Chondrocyte (in vitro differentiated cells): ENCODE data around the gene TMEM178B. TPM values are rescaled to one million over a fixed set of nuclear protein-coding genes. Genes with fewer than 3 reads are reported as not detected.
"Not testable (repeated sequence)": the region's sequence is repeated elsewhere in the genome, so short reads cannot be mapped to it uniquely, and the experiment has no call there.

Experiments used
- DNase-seq: peaks from one replicate; pipeline ENCODE4 v3.0.0; 2021; ENCODE audit warnings: mixed read lengths, low spot score
- H3K27ac Mint-ChIP-seq: one replicate; pipeline ENCODE4 v1.8.0; 2021; ENCODE audit warnings: mild to moderate bottlenecking, moderate library complexity, mixed read lengths; ENCODE audit not compliant: unreplicated experiment
- H3K27me3 Mint-ChIP-seq: 2 replicates; pipeline ENCODE4 v1.8.0; 2021; ENCODE audit warnings: low read depth, mixed read lengths
- H3K36me3 Mint-ChIP-seq: 2 replicates; pipeline ENCODE4 v1.8.0; 2021; ENCODE audit warnings: low read depth, mixed read lengths
- H3K4me1 Mint-ChIP-seq: 2 replicates; pipeline ENCODE4 v1.8.0; 2021; ENCODE audit warnings: low read depth, mild to moderate bottlenecking, mixed read lengths
- H3K4me3 Mint-ChIP-seq: one replicate; pipeline ENCODE4 v1.8.0; 2021; ENCODE audit warnings: mild to moderate bottlenecking, moderate library complexity, mixed read lengths; ENCODE audit not compliant: unreplicated experiment
- H3K9me3 Mint-ChIP-seq: 2 replicates; pipeline ENCODE4 v1.8.0; 2021; ENCODE audit warnings: low read depth, mixed read lengths
- CTCF ChIP-seq: fragments of 200-600 bp; sonication (generic); IDR thresholded peaks from 2 replicates; pipeline ENCODE4 v1.5.0; 2021; ENCODE audit warnings: antibody characterized with exemption, mild to moderate bottlenecking, moderate library complexity
- total RNA-seq: library from RNA; stranded (reverse); gene quantifications from 3 replicates; pipeline ENCODE4 v1.2.1, GENCODE V29; 2021

Gene TMEM178B
- total RNA-seq, 1 donor from 2014 or later, result 0.92 TPM

- Mint-ChIP-seq H3K9me3 (peaks cover 2% of the 10 kb centered on the region), H3K4me1 (no peaks in the 10 kb centered on the region), H3K27ac (no peak overlapping the region), H3K4me3 (no peak overlapping the region), H3K27me3 (peaks cover 21% of the 10 kb centered on the region), H3K36me3 (no peaks in the 10 kb centered on the region)
- no peak for TF ChIP-seq CTCF
- no peak for DNase-seq
These were observed 326.5 kb downstream of the TMEM178B start for GRCh38 chr7:141400356-141400755.

- H3K9me3 Mint-ChIP-seq, result peaks cover 2% of the 10 kb centered on the region
- no peak for DNase-seq
- no peaks in the 10 kb centered on the region for H3K36me3 Mint-ChIP-seq
These were observed 328.6 kb downstream of the TMEM178B start for GRCh38 chr7:141402277-141402996.

GRCh38 chr7:141403846-141404245, 330.0 kb downstream of the TMEM178B start:
- not testable (repeated sequence) for H3K9me3 Mint-ChIP-seq, DNase-seq, H3K27ac Mint-ChIP-seq, H3K4me3 Mint-ChIP-seq, H3K4me1 Mint-ChIP-seq, H3K36me3 Mint-ChIP-seq
- peaks cover 12% of the 10 kb centered on the region for H3K27me3 Mint-ChIP-seq

More at GRCh38 chr7:141402277-141402996, 328.6 kb downstream of the TMEM178B start:
- Mint-ChIP-seq H3K27me3 (peaks cover 19% of the 10 kb centered on the region), H3K4me3 (no peak overlapping the region), H3K27ac (no peak overlapping the region), H3K4me1 (no peaks in the 10 kb centered on the region)
- no peak for TF ChIP-seq CTCF

GRCh38 chr7:141406347-141406746, 332.5 kb downstream of the TMEM178B start:
- no peak overlapping the region for H3K4me3 Mint-ChIP-seq
- H3K4me1 Mint-ChIP-seq, result no peaks in the 10 kb centered on the region
- H3K27me3 Mint-ChIP-seq, result peaks cover 17% of the 10 kb centered on the region
- H3K36me3 Mint-ChIP-seq, result no peaks in the 10 kb centered on the region
- H3K9me3 Mint-ChIP-seq, result peaks cover 2% of the 10 kb centered on the region
- no peak for TF ChIP-seq CTCF
- DNase-seq, result no peak
- no peak overlapping the region for H3K27ac Mint-ChIP-seq

GRCh38 chr7:141407893-141408292, 334.0 kb downstream of the TMEM178B start:
- Mint-ChIP-seq H3K4me3 (no peak overlapping the region), H3K27ac (no peak overlapping the region), H3K9me3 (peaks cover 2% of the 10 kb centered on the region), H3K36me3 (no peaks in the 10 kb centered on the region), H3K27me3 (peaks cover 22% of the 10 kb centered on the region), H3K4me1 (no peaks in the 10 kb centered on the region)
- no peak for TF ChIP-seq CTCF
- DNase-seq, result no peak

- peaks cover 2% of the 10 kb centered on the region for H3K9me3 Mint-ChIP-seq
- TF ChIP-seq CTCF, result no peak
- H3K36me3 Mint-ChIP-seq, result no peaks in the 10 kb centered on the region
- no peak overlapping the region for H3K27ac Mint-ChIP-seq
- no peaks in the 10 kb centered on the region for H3K4me1 Mint-ChIP-seq
- H3K27me3 Mint-ChIP-seq, result peaks cover 24% of the 10 kb centered on the region
- H3K4me3 Mint-ChIP-seq, result no peak overlapping the region
- no peak for DNase-seq
These were observed 334.6 kb downstream of the TMEM178B start for GRCh38 chr7:141408440-141408839.
